Neural cell (in vitro differentiated cells): Measurements from ENCODE around the gene MGAT4C. TPM values are rescaled to one million over a fixed set of nuclear protein-coding genes. Genes with fewer than 3 reads are reported as not detected.

Source experiments
- H2AFZ ChIP-seq: fragments of 200-600, 300-800 bp; sonication (generic), shearing (Covaris generic); 2 replicates; pipeline ENCODE4 v1.6.0; 2014; ENCODE audit warnings: low read depth, mild to moderate bottlenecking, antibody characterized with exemption, low read length, moderate library complexity
- H3F3A ChIP-seq: fragments of 200-600 bp; shearing (Covaris generic); 2 replicates; pipeline ENCODE4 v1.6.1; 2016; ENCODE audit warnings: mild to moderate bottlenecking, moderate library complexity, mixed read lengths, antibody characterized with exemption, low read length; ENCODE audit not compliant: insufficient read depth, poor library complexity, severe bottlenecking
- H3K27ac ChIP-seq: fragments of 200-600, 300-800 bp; sonication (generic), shearing (Covaris generic); 2 replicates; pipeline ENCODE4 v1.5.1; 2014; ENCODE audit warnings: mild to moderate bottlenecking, low read length, moderate library complexity
- H3K27me3 ChIP-seq: fragments of 300-800, 200-600 bp; sonication (generic), shearing (Covaris generic); 2 replicates; pipeline ENCODE4 v1.6.0; 2014; ENCODE audit warnings: mild to moderate bottlenecking, low read depth, low read length, moderate library complexity; ENCODE audit not compliant: insufficient read depth
- H3K36me3 ChIP-seq: fragments of 300-800, 200-600 bp; sonication (generic), shearing (Covaris generic); 2 replicates; pipeline ENCODE4 v1.5.1; 2014; ENCODE audit warnings: mild to moderate bottlenecking, antibody characterized with exemption, low read length, moderate library complexity; ENCODE audit not compliant: insufficient read depth
- H3K4me2 ChIP-seq: fragments of 300-800, 200-600 bp; sonication (generic), shearing (Covaris generic); 2 replicates; pipeline ENCODE4 v1.6.0; 2014; ENCODE audit warnings: mild to moderate bottlenecking, low read length
- H3K4me3 ChIP-seq: fragments of 300-800, 200-600 bp; sonication (generic), shearing (Covaris generic); 2 replicates; pipeline ENCODE4 v1.5.1; 2014; ENCODE audit warnings: mild to moderate bottlenecking, low read length, moderate library complexity
- H3K79me2 ChIP-seq: fragments of 200-600 bp; shearing (Covaris generic); replicated peaks from 2 replicates; pipeline ENCODE4 v1.6.0; 2014; ENCODE audit warnings: mild to moderate bottlenecking, low read length, moderate library complexity; ENCODE audit not compliant: insufficient read depth
- H3K9ac ChIP-seq: fragments of 300-800, 200-600 bp; sonication (generic), shearing (Covaris generic); 2 replicates; pipeline ENCODE4 v1.6.1; 2016; ENCODE audit warnings: mild to moderate bottlenecking, low read length, mixed read lengths
- H3K9me2 ChIP-seq: fragments of 200-600 bp; shearing (Covaris generic); 2 replicates; pipeline ENCODE4 v1.6.1; 2016; ENCODE audit warnings: mild to moderate bottlenecking, low read length, mixed read lengths; ENCODE audit not compliant: insufficient read depth
- H3K9me3 ChIP-seq: fragments of 200-600, 300-800 bp; sonication (generic), shearing (Covaris generic); 2 replicates; pipeline ENCODE4 v1.6.1; 2016; ENCODE audit warnings: mild to moderate bottlenecking, mixed run types, low read length, moderate library complexity, mixed read lengths
- H4K20me1 ChIP-seq: fragments of 200-600 bp; shearing (Covaris generic); 2 replicates; pipeline ENCODE4 v1.6.1; 2016; ENCODE audit warnings: mild to moderate bottlenecking, mixed run types; ENCODE audit not compliant: insufficient read depth
- EP300 ChIP-seq: fragments of 450-650 bp; conservative IDR thresholded peaks from 2 replicates; pipeline ENCODE4 v1.6.1; 2014; ENCODE audit warnings: antibody characterized with exemption, mild to moderate bottlenecking, moderate library complexity; ENCODE audit not compliant: poor library complexity, severe bottlenecking
- EZH2 ChIP-seq: fragments of 200-600, 300-800 bp; shearing (Covaris generic), sonication (generic); IDR thresholded peaks from 2 replicates; pipeline ENCODE4 v1.6.1; 2014; ENCODE audit warnings: antibody characterized with exemption, low read length, borderline replicate concordance, mild to moderate bottlenecking; ENCODE audit not compliant: insufficient read depth, poor library complexity, severe bottlenecking
- MXI1 ChIP-seq: fragments of 450-650 bp; conservative IDR thresholded peaks from 2 replicates; pipeline ENCODE4 v1.6.1; 2014; ENCODE audit warnings: antibody characterized with exemption, mild to moderate bottlenecking; ENCODE audit not compliant: poor library complexity, severe bottlenecking
- POLR2AphosphoS5 ChIP-seq: IDR thresholded peaks from 2 replicates; pipeline ENCODE4 v1.6.1; 2012
- RAD21 ChIP-seq: fragments of 450-650 bp; conservative IDR thresholded peaks from 2 replicates; pipeline ENCODE4 v1.6.1; 2014; ENCODE audit warnings: antibody characterized with exemption, mild to moderate bottlenecking, moderate library complexity
- SMC3 ChIP-seq: fragments of 450-650 bp; conservative IDR thresholded peaks from 2 replicates; pipeline ENCODE4 v1.6.1; 2014; ENCODE audit warnings: antibody characterized with exemption, mild to moderate bottlenecking, moderate library complexity; ENCODE audit not compliant: poor library complexity
- TAF1 ChIP-seq: IDR thresholded peaks from 2 replicates; pipeline ENCODE4 v1.6.1; 2012; ENCODE audit warnings: low read depth
- polyA plus RNA-seq: library from polyadenylated mRNA; depleted of rRNA; stranded (reverse); fragments of >200 nt; gene quantifications from 2 replicates; pipeline ENCODE4 v1.2.3, GENCODE V29; 2014
- TF ChIP-seq, protein P1 (sequence below): IDR thresholded peaks from 2 replicates; pipeline ENCODE4 v1.6.1; 2012; ENCODE audit warnings: borderline replicate concordance
- TF ChIP-seq, protein P2 (sequence below): fragments of 450-650 bp; IDR thresholded peaks from 2 replicates; pipeline ENCODE4 v1.5.1; 2014; ENCODE audit warnings: antibody characterized with exemption, mild to moderate bottlenecking, moderate library complexity; ENCODE audit not compliant: poor library complexity, severe bottlenecking

MGAT4C gene
- polyA plus RNA-seq, 1 donor from 2014 or later = 20.7 TPM

DNA sequence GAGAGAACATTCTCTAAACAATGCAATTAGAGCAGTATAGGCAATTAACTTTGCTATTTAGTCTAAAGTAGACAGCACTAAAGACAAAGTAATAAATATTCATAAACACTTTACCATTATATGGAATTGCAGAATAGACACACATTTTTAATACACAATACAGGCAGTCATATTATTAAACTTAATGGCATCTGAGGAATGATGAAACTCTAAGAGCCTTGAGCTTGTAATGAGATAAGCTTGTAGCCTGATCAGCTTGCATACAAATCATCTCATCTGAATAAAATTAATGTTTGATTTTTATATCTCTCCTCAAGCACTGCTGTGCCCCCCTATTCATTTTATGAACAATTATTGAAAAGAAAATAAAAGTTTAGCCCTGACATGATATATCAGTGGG is 107.6 kb downstream of the MGAT4C start:
- Histone ChIP-seq H3K79me2 (no peaks in the 10 kb centered on the region), H3K9ac (no peak overlapping the region), H2AFZ (no peak overlapping the region), H3K4me2 (no peak overlapping the region), H3K4me3 (no peak overlapping the region), H3K27me3 (no peaks in the 10 kb centered on the region), H3K9me3 (no peaks in the 10 kb centered on the region), H3K36me3 (no peaks in the 10 kb centered on the region), H3K27ac (no peak overlapping the region), H4K20me1 (no peaks in the 10 kb centered on the region), H3K9me2 (no peaks in the 10 kb centered on the region), H3F3A (no peaks in the 10 kb centered on the region)
- TF ChIP-seq POLR2AphosphoS5 = no peak
- no peak for TF ChIP-seq RAD21
- no peak for TF ChIP-seq MXI1
- TF ChIP-seq EP300 = no peak
- no peak for TF ChIP-seq TAF1
- TF ChIP-seq, protein P1, sequence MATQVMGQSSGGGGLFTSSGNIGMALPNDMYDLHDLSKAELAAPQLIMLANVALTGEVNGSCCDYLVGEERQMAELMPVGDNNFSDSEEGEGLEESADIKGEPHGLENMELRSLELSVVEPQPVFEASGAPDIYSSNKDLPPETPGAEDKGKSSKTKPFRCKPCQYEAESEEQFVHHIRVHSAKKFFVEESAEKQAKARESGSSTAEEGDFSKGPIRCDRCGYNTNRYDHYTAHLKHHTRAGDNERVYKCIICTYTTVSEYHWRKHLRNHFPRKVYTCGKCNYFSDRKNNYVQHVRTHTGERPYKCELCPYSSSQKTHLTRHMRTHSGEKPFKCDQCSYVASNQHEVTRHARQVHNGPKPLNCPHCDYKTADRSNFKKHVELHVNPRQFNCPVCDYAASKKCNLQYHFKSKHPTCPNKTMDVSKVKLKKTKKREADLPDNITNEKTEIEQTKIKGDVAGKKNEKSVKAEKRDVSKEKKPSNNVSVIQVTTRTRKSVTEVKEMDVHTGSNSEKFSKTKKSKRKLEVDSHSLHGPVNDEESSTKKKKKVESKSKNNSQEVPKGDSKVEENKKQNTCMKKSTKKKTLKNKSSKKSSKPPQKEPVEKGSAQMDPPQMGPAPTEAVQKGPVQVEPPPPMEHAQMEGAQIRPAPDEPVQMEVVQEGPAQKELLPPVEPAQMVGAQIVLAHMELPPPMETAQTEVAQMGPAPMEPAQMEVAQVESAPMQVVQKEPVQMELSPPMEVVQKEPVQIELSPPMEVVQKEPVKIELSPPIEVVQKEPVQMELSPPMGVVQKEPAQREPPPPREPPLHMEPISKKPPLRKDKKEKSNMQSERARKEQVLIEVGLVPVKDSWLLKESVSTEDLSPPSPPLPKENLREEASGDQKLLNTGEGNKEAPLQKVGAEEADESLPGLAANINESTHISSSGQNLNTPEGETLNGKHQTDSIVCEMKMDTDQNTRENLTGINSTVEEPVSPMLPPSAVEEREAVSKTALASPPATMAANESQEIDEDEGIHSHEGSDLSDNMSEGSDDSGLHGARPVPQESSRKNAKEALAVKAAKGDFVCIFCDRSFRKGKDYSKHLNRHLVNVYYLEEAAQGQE = no peak
- TF ChIP-seq EZH2 = no peak
- TF ChIP-seq SMC3 = no peak
- TF ChIP-seq, protein P2, sequence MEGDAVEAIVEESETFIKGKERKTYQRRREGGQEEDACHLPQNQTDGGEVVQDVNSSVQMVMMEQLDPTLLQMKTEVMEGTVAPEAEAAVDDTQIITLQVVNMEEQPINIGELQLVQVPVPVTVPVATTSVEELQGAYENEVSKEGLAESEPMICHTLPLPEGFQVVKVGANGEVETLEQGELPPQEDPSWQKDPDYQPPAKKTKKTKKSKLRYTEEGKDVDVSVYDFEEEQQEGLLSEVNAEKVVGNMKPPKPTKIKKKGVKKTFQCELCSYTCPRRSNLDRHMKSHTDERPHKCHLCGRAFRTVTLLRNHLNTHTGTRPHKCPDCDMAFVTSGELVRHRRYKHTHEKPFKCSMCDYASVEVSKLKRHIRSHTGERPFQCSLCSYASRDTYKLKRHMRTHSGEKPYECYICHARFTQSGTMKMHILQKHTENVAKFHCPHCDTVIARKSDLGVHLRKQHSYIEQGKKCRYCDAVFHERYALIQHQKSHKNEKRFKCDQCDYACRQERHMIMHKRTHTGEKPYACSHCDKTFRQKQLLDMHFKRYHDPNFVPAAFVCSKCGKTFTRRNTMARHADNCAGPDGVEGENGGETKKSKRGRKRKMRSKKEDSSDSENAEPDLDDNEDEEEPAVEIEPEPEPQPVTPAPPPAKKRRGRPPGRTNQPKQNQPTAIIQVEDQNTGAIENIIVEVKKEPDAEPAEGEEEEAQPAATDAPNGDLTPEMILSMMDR = no peak

DNA sequence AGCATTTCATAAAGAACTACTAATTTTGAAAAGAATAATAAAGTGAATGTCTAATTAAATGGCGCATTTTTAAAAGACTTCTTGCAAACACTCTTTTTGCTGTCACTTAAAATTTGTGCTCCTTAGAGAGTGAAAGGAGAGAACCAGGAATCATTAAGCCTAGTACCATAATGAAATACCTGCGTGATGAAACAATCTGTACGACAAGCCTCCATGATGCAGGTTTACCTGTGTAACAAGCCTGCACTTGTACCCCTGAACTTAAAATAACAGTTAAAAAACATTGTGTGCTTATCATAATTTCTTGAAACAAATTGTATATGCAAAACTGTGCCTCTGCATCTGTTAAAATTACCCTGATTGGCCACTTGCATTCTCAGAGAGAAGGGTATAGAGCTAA is 108.1 kb downstream of the MGAT4C start:
- TF ChIP-seq, protein P1 = no peak
- TF ChIP-seq TAF1 = no peak
- TF ChIP-seq, protein P2 = no peak
- TF ChIP-seq EP300 = no peak
- TF ChIP-seq RAD21 = no peak
- no peak for TF ChIP-seq POLR2AphosphoS5
- TF ChIP-seq MXI1 = no peak
- TF ChIP-seq SMC3 = no peak
- TF ChIP-seq EZH2 = no peak
- Histone ChIP-seq H2AFZ (no peak overlapping the region), H3K27ac (no peak overlapping the region), H3K27me3 (no peaks in the 10 kb centered on the region), H4K20me1 (no peaks in the 10 kb centered on the region), H3K4me3 (no peak overlapping the region), H3K9me2 (no peaks in the 10 kb centered on the region), H3K36me3 (no peaks in the 10 kb centered on the region), H3F3A (no peaks in the 10 kb centered on the region), H3K9me3 (no peaks in the 10 kb centered on the region), H3K9ac (no peak overlapping the region), H3K4me2 (no peak overlapping the region), H3K79me2 (no peaks in the 10 kb centered on the region)
